NCI-H1930 (cell line): Measurements from ENCODE around the gene NHS.
"Not testable (repeated sequence)": the region's sequence is repeated elsewhere in the genome, so short reads cannot be mapped to it uniquely, and the experiment has no call there.

Experiments used
- DNase-seq, 2 experiments: peaks; one replicate each; lab custom pipeline; 2025; lab: John Stamatoyannopoulos, UW

NHS gene

GRCh38 chrX:17496407-17496806, 121.4 kb downstream of the NHS start:
- DNase-seq: no peak

DNA sequence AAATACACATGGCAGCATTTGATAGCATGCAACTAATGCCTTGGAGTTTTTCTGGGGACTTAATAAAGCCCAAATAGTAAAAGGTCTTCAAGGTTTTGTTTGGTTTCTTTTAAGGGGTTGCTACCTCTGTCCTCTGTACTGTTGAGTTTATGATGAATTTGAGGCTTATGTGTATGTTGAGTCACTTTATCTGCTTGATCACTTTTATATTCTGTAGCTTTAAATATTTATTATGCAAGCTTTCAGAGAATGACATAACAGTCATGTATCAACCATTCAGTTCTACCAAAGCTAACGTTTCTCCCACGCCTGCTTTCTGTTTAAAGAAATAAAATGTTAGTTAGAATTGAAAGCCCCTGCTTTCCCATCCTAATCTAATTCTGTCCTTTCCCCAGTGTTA, 122.2 kb downstream of the NHS start:
- no peak for DNase-seq

- DNase-seq: no peak
These were observed 124.5 kb downstream of the NHS start for GRCh38 chrX:17499512-17499911.

- DNase-seq: no peak
These were observed 125.2 kb downstream of the NHS start for GRCh38 chrX:17500145-17500579.

DNA sequence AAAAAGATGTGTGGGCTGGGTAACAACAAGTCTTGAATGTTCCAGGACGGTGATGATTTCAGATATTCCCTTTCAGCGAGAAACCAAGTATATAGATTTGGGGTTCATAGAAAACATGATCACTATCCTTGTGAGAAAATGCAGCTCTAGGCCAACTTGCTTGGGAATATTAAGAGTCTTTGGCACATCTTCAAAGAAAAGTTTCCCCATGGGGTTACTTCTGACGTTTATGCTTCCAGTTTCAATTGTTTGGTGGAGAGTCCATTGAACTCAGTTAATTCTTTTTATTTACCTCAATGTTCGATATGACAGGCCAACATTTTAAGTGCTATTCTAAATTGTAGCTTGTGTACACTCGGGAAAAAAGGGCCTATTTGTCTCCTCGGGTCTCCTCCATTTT, 126.7 kb downstream of the NHS start:
- DNase-seq: no peak

DNA sequence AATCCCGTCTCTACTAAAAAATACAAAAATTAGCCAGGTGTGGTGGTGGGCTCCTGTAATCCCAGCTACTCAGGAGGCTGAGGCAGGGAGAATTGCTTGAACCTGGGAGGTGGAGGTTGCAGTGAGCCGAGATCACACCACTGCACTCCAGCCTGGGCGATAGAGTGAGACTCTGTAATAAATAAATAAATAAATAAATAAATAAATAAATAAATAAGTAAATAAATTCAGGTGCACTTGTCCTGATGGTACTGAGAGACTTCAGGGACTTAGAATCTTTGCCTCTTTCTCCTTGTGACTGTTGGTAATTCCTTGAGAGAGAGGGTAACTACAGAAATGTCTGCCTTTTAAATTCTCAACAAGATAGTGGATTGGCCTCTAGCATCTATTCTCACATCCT, 131.4 kb downstream of the NHS start:
- DNase-seq: not testable (repeated sequence)

DNA sequence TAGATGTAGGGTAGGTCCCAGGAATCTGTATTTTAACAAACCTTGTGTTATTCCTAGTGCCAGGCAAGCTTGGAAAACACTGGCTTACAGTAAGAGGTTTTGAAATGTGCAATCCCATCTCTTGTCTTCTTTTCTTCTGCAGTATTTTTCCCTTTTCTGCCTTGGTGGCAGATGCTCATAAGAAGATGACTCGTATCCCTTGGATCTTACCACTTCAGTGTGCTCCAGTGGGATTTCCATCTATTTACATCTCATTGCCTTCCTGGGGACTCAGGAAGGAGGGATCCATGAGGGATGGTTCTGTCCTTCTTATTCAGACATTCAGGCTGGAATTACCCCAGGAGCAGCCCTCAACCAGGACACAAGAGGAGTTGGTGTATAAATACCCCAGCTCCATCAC, 136.6 kb downstream of the NHS start:
- DNase-seq: no peak

DNA sequence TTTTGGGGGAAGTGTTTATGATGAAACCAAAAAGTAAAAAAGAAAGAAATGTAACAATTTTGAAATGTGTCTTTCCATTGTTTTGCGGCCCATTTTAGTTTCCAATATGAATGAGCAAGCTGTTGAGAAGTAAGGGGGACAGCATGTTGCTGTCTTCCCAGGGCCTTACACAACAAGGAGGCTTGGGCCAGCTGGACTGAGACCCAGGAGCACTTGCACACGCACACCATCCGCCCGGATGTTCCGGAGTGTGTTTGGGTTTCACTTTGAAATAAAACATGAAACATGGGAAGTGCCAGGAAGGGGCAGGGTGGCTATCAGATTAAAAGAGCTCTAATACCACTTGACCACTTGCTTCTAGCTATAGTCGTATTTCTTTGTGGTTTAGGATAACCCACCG, 144.4 kb downstream of the NHS start:
- DNase-seq: no peak

DNA sequence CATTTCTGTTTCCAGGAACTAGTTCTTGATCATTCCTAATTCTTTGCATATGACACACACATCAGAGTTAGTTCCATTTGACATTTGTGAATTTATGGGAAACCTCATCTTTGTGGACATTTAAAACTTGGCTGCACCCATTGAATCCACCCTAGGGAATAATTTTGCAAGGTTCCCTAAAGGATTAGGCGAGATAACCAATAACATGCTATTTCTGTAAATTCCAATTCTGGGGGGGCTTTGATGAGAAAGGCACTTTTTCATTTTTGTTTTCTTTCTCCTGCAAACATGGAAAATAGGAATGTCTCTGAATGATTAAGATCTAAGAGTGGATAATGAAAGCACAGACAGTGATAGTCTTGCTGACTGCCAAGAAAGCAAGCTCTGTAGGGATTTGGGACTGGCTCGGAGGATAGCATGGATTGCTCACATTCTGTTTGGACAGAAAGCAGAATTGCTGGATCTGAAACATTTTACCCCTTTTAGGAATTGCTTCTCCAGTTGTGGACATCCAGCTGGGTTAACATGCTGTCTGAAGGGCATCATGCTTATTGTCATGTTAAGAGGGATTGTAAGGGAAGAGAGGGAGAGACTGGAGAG, 145.1 kb downstream of the NHS start:
- no peak for DNase-seq

DNA sequence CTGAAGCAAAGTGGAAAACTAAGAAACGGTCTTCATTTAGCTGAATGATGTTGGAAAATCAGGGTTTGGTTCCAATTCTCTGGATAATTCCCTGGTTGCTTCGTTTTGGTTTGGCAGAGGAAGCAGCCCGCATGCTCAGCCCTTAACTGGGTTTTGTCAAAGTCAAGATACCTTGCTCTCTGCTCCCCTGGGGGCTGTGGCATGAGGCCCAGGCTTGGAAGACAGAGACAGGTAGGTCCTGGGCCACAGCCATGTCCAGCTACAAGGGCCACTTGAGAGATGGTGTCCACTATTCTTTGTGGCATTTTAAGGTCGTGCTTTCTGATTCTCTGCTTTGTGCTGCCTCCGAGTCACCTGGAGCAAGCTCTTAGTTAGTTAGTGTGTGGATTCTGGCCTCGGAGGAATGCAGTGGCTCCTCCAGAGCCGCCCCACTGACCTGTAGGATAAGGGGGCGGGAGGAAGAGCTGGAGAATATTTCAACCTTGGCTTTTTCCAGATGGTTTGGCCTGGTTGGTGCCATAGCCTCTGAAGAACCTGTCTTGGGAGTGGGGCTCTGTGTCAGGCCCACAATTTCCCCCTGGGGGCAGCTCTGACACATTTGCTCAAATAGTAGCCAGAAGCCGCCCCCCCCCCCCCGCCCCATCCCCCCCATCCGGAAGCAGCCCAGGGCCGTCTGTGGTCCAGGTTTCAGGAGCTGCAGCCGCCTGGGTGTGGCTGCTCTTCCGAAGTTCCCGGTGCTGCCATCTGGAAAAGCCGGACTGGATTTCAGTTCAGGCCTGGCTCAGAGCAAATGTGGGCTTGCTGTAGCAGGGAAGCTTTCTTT, 147.1 kb downstream of the NHS start:
- peak in 1 of 2 experiments; percentile 4 for DNase-seq

DNA sequence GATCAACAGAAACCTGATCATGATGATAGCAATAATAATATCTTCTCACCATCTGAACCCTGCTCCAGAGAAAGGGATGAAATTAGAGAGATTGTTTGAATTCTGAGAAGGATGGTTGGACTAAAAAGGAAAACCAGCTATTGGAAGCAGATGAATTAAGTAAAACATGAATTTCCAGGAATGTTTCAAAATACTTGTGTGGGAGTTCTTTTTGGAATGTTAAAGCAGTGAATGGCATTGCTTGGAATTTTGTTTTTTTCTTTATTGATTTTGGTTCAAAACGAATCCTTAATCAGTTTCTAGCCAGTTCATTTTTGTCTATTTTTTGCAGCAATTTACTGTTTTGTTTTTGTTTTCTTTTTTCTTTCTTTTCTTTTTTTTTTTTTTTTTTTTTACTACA, 150.3 kb downstream of the NHS start:
- DNase-seq: no peak

- no peak for DNase-seq
These were observed 151.0 kb downstream of the NHS start for GRCh38 chrX:17525762-17526555.

DNA sequence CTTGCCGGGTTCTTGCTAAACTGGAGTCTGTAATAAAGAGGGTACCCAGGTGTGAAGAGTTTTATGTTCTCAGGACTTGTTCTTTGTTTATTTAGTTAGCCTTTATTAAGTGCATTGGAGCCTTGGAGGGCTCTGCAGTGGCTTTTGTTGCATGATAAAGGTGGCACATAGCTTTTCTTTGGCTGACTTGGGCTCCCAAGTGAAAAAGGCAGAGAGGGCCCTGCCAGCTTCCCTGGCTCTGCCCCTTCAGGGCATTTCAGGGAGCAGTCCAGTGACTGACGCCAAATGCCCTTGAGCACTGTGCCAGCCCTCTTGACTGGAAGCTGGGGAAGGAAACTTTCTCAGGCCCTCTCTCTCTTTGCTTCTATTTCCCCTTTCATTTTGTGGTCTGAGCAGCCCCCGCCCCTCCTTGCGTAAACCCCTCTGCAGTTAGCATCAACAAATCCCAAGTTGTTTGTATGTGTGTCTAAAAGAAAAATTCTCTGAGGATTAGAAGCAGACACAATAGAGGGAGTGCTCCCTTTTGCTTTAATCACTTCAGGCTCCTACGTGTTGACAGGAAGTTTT, 152.2 kb downstream of the NHS start:
- DNase-seq: no peak

- DNase-seq: no peak
These were observed 152.9 kb downstream of the NHS start for GRCh38 chrX:17527922-17528321.

GRCh38 chrX:17529151-17529745, 154.2 kb downstream of the NHS start:
- DNase-seq: no peak

DNA sequence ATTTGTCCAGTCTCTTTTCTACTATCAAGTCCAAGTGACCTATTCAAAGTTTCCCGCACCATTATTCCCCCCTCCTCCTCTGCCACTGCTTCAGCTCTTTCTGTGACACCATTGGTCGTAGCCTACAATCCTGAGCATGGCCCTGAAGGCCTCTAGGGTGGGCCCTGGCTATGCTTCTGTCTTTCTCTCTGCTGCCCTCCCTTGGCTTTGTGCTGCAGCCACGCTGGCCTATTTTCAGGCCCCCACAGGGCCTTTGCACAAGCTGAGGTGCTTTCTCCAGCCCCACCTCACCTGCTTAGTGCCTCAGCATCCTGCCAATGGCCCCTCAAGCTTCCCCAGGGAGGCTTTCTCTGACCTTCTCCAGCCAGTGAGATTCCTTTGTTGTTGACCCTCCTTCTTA, 156.5 kb downstream of the NHS start:
- DNase-seq: no peak

DNA sequence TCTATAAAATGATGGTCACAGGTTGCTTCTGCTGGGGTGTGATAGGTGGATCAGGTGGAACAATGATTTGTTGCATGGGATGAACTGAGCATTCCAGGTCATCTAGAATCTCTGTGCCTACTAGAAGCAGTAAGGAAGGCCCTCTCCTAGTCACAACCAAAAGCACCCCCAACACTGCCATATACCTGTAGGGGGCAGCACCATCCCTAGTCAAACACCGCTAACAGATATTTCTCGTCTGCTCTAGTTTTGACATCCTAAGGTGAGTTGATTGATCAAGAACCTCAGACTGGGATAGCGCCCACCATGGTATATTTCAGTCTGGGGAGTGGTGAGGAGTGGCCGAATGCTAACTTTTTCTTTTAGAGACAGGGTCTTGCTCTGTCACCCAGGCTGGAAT, 160.2 kb downstream of the NHS start:
- no peak for DNase-seq

DNA sequence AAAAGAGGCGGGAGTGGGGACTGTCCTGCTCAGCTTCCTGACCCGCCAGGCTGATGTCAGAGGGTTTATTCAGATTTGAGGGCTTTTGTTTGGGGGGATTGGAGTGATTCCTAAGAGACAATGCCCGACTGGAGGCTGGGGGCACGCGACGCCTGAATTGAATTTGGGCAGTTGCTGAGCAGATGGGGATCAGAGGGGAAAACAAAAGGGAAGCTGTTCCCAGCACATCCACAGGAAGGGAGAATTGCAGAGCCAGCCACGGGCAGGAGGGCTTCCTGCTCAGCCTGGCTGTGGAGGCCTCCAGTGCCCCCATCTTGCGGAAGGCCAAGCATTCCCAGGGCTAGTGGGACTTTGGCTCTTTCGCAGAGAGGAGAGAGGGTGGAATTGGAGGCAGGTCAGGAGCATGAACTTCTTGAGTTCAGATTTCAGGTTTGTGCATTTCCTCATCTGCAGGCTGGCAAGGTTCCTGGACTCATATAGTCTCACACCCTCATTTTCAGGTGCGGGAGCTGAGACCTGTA, 162.8 kb downstream of the NHS start:
- no peak for DNase-seq

DNA sequence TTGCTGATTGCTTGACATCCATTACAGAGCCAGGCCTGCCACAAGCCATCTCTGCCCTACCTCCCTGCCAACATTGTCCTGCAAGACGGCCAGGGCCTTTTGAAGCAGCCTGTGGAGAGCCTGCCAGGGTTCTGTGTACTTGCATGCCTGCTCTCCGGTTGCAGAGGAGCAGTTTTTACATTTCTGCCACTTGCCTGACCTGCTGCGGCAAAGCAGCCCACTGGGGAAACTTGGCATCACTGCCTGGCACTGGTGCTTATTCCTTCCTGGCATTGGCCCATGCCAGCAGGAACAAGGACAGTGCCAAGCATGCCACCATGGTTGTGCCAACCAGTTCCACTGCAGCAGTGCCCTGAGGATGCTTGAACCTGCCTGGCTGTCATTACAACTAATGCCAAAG, 167.1 kb downstream of the NHS start:
- DNase-seq: no peak

DNA sequence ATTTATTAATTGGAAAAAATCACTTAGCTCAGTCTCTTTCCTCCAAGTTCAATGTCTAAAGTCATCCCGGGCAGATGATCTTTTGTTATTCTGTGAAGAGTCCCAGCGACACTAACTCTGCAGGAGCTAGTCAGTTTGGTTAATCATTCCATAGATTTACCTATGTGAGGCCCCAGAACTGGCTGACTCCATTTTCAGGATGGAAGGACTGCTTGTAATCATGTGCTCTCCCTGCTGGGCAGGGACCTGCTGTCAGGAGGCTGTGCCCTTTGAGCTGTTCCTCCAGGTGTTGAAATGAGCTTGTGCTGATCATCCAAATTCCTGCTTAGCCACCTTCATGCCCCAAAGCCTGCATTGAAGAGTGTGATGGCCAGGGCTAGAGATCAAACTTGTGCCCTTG, 169.8 kb downstream of the NHS start:
- DNase-seq: no peak

DNA sequence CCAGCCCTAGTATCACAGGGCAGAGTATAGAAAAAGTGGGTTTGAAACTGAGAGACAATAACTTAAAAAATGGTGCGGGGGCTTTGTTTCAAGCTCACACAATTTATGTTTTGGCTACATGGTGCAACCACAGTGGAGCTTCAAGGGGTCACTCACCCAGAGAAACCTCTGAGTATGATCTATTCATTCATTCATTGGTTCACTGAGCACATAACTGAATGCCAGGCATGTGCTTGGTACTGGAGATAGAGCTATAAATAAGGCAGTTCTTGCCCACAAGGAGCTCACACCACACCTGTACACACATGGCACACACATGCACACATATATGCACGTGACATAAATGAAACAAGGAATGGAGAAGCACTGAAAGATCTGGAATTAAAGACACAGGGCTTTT, 171.4 kb downstream of the NHS start:
- no peak for DNase-seq

DNA sequence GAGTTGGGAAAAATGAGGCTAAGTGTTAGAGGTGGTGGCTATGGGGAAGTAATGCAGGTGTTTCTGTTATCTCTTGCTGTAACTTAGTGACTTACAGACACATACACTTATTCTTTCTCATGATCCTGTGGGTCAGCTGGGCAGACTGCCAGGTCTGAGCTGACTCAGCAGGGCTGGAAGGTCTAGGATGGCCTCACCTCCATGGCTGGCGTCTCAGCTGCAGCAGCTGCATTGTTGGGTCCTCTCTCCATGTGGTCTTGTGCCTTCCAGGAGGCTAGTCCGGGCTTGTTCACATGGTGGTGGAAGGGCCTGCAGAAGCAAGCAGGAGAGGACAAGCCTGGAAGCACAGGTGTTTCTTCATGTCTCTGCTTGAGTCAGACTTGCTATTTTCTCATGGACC, 172.7 kb downstream of the NHS start:
- no peak for DNase-seq
